ENCODE results near the gene CDH23.

The CDH23 gene

GRCh38 chr10:71659111-71659634 lies 262.5 kb downstream of the CDH23 start:
- DNase-seq (ENCODE audit: low read depth) = no peak

- no peak for DNase-seq (ENCODE audit: low read depth)
These were observed 263.0 kb downstream of the CDH23 start for GRCh38 chr10:71659737-71660136.

GRCh38 chr10:71660313-71660712 lies 263.6 kb downstream of the CDH23 start:
- DNase-seq (ENCODE audit: low read depth) = no peak

- no peak for DNase-seq (ENCODE audit: low read depth)
These were observed 264.4 kb downstream of the CDH23 start for GRCh38 chr10:71661060-71661622.

GRCh38 chr10:71661779-71662336 lies 265.1 kb downstream of the CDH23 start:
- no peak for DNase-seq (ENCODE audit: low read depth)

GRCh38 chr10:71663311-71663710 lies 266.6 kb downstream of the CDH23 start:
- DNase-seq (ENCODE audit: low read depth) = no peak

GRCh38 chr10:71664585-71664984 lies 267.9 kb downstream of the CDH23 start:
- DNase-seq (ENCODE audit: low read depth) = no peak

GRCh38 chr10:71665456-71665855 lies 268.7 kb downstream of the CDH23 start:
- DNase-seq (ENCODE audit: low read depth) = no peak

- no peak for DNase-seq (ENCODE audit: low read depth)
These were observed 270.1 kb downstream of the CDH23 start for GRCh38 chr10:71666639-71667386.

GRCh38 chr10:71667387-71667752 lies 270.6 kb downstream of the CDH23 start:
- no peak for DNase-seq (ENCODE audit: low read depth)

- no peak for DNase-seq (ENCODE audit: low read depth)
These were observed 275.6 kb downstream of the CDH23 start for GRCh38 chr10:71671994-71672946.

- no peak for DNase-seq (ENCODE audit: low read depth)
These were observed 278.7 kb downstream of the CDH23 start for GRCh38 chr10:71675295-71675970.

GRCh38 chr10:71677261-71677660 lies 280.5 kb downstream of the CDH23 start:
- no peak for DNase-seq (ENCODE audit: low read depth)

GRCh38 chr10:71678057-71678805 lies 281.5 kb downstream of the CDH23 start:
- DNase-seq (ENCODE audit: low read depth) = no peak

GRCh38 chr10:71679425-71679824 lies 282.7 kb downstream of the CDH23 start:
- no peak for DNase-seq (ENCODE audit: low read depth)

GRCh38 chr10:71681977-71682376 lies 285.3 kb downstream of the CDH23 start:
- DNase-seq (ENCODE audit: low read depth) = no peak

- no peak for DNase-seq (ENCODE audit: low read depth)
These were observed 286.6 kb downstream of the CDH23 start for GRCh38 chr10:71683301-71683700.

- no peak for DNase-seq (ENCODE audit: low read depth)
These were observed 287.8 kb downstream of the CDH23 start for GRCh38 chr10:71684356-71685173.

GRCh38 chr10:71685554-71686232 lies 289.0 kb downstream of the CDH23 start:
- DNase-seq (ENCODE audit: low read depth) = no peak
